Lung (tissue), 12 donors: ENCODE results near the gene P2RY11. TPM values are rescaled to one million over a fixed set of nuclear protein-coding genes. Genes with fewer than 3 reads are reported as not detected.

ENCODE experiments used
- ATAC-seq: fragments of 200-7000 bp; cut with Tn5 transposase; one replicate; pipeline ENCODE4 v1.9.1; 2020; ENCODE audit warnings: moderate number of reproducible peaks; ENCODE audit not compliant: insufficient read depth, low FRiP score
- DNase-seq, 3 donors: peaks; one replicate each; pipeline ENCODE4 v3.0.0-alpha.2; 2013 to 2017
- H3K27ac ChIP-seq, 2 donors: one replicate each; pipeline ENCODE4 v1.5.1; 2013; ENCODE audit warnings: mild to moderate bottlenecking in 2 of 2, moderate library complexity in 2 of 2, control low read depth in 1 of 2, inconsistent platforms in 1 of 2, low read depth in 1 of 2, low read length in 1 of 2
- H3K27me3 ChIP-seq, 3 donors: one replicate each; pipeline ENCODE4 v1.5.1; 2013; ENCODE audit warnings: low read length in 2 of 3; ENCODE audit not compliant: control insufficient read depth in 3 of 3, insufficient read depth in 3 of 3
- H3K36me3 ChIP-seq, 4 donors: one replicate each; pipeline ENCODE4 v1.5.1; 2013; ENCODE audit warnings: low read length in 4 of 4, mild to moderate bottlenecking in 1 of 4, moderate library complexity in 1 of 4; ENCODE audit not compliant: control insufficient read depth in 4 of 4, insufficient read depth in 4 of 4
- H3K4me1 ChIP-seq, 5 donors: one replicate each; pipeline ENCODE4 v1.5.1; 2013; ENCODE audit warnings: low read length in 5 of 5, mild to moderate bottlenecking in 2 of 5, moderate library complexity in 1 of 5; ENCODE audit not compliant: control insufficient read depth in 5 of 5, insufficient read depth in 5 of 5
- H3K4me3 ChIP-seq: one replicate; pipeline ENCODE4 v1.5.1; 2013; ENCODE audit warnings: mild to moderate bottlenecking, control low read depth, moderate library complexity
- H3K9ac ChIP-seq, 2 donors: one replicate each; pipeline ENCODE4 v1.5.1; 2013; ENCODE audit warnings: low read length in 2 of 2, control low read depth in 1 of 2; ENCODE audit not compliant: insufficient read depth in 1 of 2
- H3K9me3 ChIP-seq, 4 donors: one replicate each; pipeline ENCODE4 v1.5.1; 2013; ENCODE audit warnings: low read length in 3 of 4, mild to moderate bottlenecking in 1 of 4, moderate library complexity in 1 of 4; ENCODE audit not compliant: control insufficient read depth in 4 of 4, insufficient read depth in 3 of 4
- CTCF ChIP-seq: IDR thresholded peaks from 2 replicates; pipeline ENCODE4 v1.5.1; 2012; ENCODE audit warnings: mild to moderate bottlenecking; ENCODE audit errors: control extremely low read depth, extremely low read depth
- WGBS, 2 donors: extraction: QIAGEN DNeasy Blood & Tissue Kit; methylation state at CpG; one replicate each; pipeline ENCODE4 v1.1.7; 2013; 5-methylcytosine and 5-hydroxymethylcytosine counted together
- polyA plus RNA-seq, 2 donors: library from polyadenylated mRNA; stranded (reverse); fragments of 200-250 nt; gene quantifications; one replicate each; pipeline ENCODE4 v1.2.1, GENCODE V29; 2013
- total RNA-seq, 2 donors: library from RNA; depleted of rRNA in 1 of 2; stranded (reverse); fragments of >200 nt in 1 of 2; gene quantifications; one replicate each; pipeline ENCODE4 v1.2.1, GENCODE V29; 2014 to 2021
- donor health status: control.
- donor health status: control.
- donor health status: Bipolar disorder and iron deficiency.
- donor health status: healthy.
- donor health status: DM: yes; HTN: yes; CAD: no.

The P2RY11 gene
- total and polyA plus RNA-seq, 4 donors: 3.3 to 19.0 (median 13.5) TPM

DNA sequence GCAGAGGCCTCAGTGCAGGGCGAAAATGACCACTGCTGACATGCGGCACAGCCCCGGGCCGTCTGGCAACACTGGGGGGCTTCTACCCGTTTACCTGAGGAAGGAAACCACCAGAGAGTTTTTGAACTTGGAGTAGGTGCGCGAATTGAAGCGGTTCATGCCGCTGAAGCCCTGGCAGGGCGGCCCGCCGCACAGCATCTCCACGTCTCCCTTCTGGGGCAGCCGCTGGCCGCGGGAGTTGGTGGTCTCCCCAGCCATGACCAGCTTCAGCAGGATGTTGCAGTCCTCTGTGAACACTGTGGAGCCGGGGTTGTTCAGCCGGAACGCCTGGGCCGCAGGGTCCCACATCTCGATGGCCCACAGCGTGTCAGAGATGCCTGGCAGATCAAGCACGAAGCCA, 28.5 kb downstream of the P2RY11 start:
- H3K27ac ChIP-seq: no peak overlapping the region
- ATAC-seq: no peak
- no peak for DNase-seq
- WGBS, 2 donors: 97% methylated on average over 23 of the region's 23 CpGs
- no peaks in the 10 kb centered on the region for H3K9me3 ChIP-seq
- H3K4me1 ChIP-seq: no peaks in the 10 kb centered on the region
- H3K27me3 ChIP-seq: no peaks in the 10 kb centered on the region
- H3K9ac ChIP-seq: no peak overlapping the region
- H3K36me3 ChIP-seq: peaks cover 38 to 80% (median 66%) of the 10 kb centered on the region in 4 donors
- H3K4me3 ChIP-seq: no peak overlapping the region
- no peak for TF ChIP-seq CTCF

- H3K9me3 ChIP-seq: no peaks in the 10 kb centered on the region
- peaks cover 44 to 83% (median 70%) of the 10 kb centered on the region in 4 donors for H3K36me3 ChIP-seq
- no peaks in the 10 kb centered on the region for H3K4me1 ChIP-seq
- ATAC-seq (no peak), DNase-seq (no peak)
- no peaks in the 10 kb centered on the region for H3K27me3 ChIP-seq
- no peak for TF ChIP-seq CTCF
- no peak overlapping the region for H3K4me3 ChIP-seq
- H3K27ac ChIP-seq: no peak overlapping the region
- H3K9ac ChIP-seq: no peak overlapping the region
- 92% methylated on average over 13 of the region's 13 CpGs for WGBS, 2 donors
Observed at GRCh38 chr19:10141479-10141878, 30.0 kb downstream of the P2RY11 start.

- no peak overlapping the region for H3K9ac ChIP-seq
- DNase-seq (no peak), ATAC-seq (no peak)
- TF ChIP-seq CTCF: no peak
- 91 to 94% methylated on average over 18 of the region's 18 CpGs for WGBS, 2 donors
- H3K27me3 ChIP-seq: no peaks in the 10 kb centered on the region
- no peaks in the 10 kb centered on the region for H3K4me1 ChIP-seq
- H3K27ac ChIP-seq: no peak overlapping the region
- no peak overlapping the region for H3K4me3 ChIP-seq
- no peaks in the 10 kb centered on the region for H3K9me3 ChIP-seq
- peaks cover 48 to 83% (median 72%) of the 10 kb centered on the region in 4 donors for H3K36me3 ChIP-seq
Observed at GRCh38 chr19:10141973-10142372, 30.5 kb downstream of the P2RY11 start.
